HFFc6 (cell line): ENCODE measurements around the gene MRPL54. TPM values are rescaled to one million over a fixed set of nuclear protein-coding genes. Genes with fewer than 3 reads are reported as not detected.

Experiments used
- DNase-seq: peaks from one replicate; pipeline ENCODE4 v3.0.0-alpha.2; 2018
- H3K27ac Mint-ChIP-seq: 2 replicates; pipeline ENCODE4 v1.8.0; 2020; ENCODE audit warnings: mild to moderate bottlenecking, mixed read lengths
- H3K27me3 Mint-ChIP-seq: 2 replicates; pipeline ENCODE4 v1.8.0; 2021; ENCODE audit warnings: mild to moderate bottlenecking, moderate library complexity, mixed read lengths; ENCODE audit not compliant: insufficient read depth
- H3K36me3 Mint-ChIP-seq: 2 replicates; pipeline ENCODE4 v1.8.0; 2021; ENCODE audit warnings: low read depth, mixed read lengths
- H3K4me1 Mint-ChIP-seq: 2 replicates; pipeline ENCODE4 v1.8.0; 2020; ENCODE audit warnings: low read depth, mixed read lengths
- H3K4me3 Mint-ChIP-seq: 2 replicates; pipeline ENCODE4 v1.8.0; 2020; ENCODE audit warnings: mild to moderate bottlenecking, moderate library complexity, mixed read lengths
- H3K9me3 Mint-ChIP-seq: 2 replicates; pipeline ENCODE4 v1.8.0; 2020; ENCODE audit warnings: mild to moderate bottlenecking, mixed read lengths
- total RNA-seq, 6 experiments: library from RNA; stranded (reverse); fragmentation: NEBNext Ultra II Directional; extraction: Animal tissue kit (Norgen Biotek cat#: 25700); gene quantifications; 2 replicates in 1 of 6; 3 replicates in 5 of 6; pipeline ENCODE4 v1.2.3, GENCODE V29; 2021
- TF ChIP-seq, protein P1 (sequence below): fragments of 200-600 bp; sonication (generic); IDR thresholded peaks from 2 replicates; pipeline ENCODE4 v1.5.0; 2021; ENCODE audit warnings: antibody characterized with exemption, mild to moderate bottlenecking

Gene MRPL54
- total RNA-seq, 6 experiments from 2014 or later, result 69.9 to 84.3 (median 77.9) TPM

DNA sequence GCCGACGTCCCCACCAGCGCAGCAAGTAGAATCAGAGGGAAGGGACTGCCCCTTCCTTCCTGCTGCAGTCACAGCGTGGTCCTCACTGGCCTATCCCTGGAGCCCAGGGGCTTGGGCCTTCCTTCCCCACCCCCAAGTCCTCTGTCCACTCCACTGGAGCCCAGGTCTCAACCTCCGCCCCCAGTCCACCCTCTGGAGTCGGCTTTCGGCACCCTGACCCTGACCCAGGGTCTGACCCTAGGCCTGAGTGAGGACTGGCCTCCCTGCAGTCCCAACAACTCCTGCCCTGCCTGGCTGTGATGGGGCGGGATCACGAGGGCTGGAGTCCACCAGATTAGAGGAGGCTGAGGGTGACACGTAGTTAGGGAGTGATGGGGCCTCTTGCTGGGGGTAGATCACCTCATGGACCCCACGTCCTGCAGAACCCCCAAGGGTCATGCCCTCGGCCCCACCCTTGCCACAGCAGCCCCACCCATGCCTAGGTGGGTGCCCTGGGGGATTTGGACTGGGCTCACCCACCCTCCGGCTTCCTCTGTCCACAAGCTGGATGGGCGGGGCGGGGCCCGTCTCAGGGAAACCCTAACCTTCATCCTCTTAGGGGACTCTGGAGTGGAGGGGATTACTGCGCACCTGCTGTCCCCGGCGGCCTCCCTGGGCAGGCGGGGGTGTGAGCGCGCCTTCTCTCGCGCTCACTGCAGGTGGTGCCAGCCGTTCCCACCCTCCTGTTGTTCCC is 5.7 kb downstream of the MRPL54 start:
- DNase-seq, result no peak
- no peak overlapping the region for H3K27ac Mint-ChIP-seq
- TF ChIP-seq, protein P1, sequence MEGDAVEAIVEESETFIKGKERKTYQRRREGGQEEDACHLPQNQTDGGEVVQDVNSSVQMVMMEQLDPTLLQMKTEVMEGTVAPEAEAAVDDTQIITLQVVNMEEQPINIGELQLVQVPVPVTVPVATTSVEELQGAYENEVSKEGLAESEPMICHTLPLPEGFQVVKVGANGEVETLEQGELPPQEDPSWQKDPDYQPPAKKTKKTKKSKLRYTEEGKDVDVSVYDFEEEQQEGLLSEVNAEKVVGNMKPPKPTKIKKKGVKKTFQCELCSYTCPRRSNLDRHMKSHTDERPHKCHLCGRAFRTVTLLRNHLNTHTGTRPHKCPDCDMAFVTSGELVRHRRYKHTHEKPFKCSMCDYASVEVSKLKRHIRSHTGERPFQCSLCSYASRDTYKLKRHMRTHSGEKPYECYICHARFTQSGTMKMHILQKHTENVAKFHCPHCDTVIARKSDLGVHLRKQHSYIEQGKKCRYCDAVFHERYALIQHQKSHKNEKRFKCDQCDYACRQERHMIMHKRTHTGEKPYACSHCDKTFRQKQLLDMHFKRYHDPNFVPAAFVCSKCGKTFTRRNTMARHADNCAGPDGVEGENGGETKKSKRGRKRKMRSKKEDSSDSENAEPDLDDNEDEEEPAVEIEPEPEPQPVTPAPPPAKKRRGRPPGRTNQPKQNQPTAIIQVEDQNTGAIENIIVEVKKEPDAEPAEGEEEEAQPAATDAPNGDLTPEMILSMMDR, result no peak
- H3K9me3 Mint-ChIP-seq, result no peaks in the 10 kb centered on the region
- peaks cover 3% of the 10 kb centered on the region for H3K4me1 Mint-ChIP-seq
- no peak overlapping the region for H3K4me3 Mint-ChIP-seq
- H3K27me3 Mint-ChIP-seq, result no peaks in the 10 kb centered on the region; the same call in 1 of the 2 replicates
- H3K36me3 Mint-ChIP-seq, result peaks cover 6% of the 10 kb centered on the region; the same call in 1 of the 2 replicates

DNA sequence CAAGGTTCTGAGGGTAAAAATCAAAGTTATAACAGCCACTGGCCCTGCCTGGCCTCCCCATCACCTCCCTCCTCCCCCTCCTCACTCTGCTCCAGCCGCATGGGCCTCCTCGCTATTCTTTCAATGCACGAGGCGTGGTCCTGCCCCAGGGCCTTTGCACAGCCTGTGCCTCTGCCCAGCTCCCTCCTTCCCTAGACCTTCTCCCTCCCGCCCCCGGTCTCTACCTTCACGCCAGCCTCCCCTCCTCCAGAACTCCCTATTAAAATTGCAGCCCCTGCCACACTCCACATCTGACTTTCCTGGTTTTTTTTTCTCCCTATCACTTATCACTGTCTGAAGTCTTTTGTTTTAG is 6.2 kb downstream of the MRPL54 start:
- DNase-seq, result no peak
- Mint-ChIP-seq H3K4me1 (no peaks in the 10 kb centered on the region), H3K9me3 (no peaks in the 10 kb centered on the region), H3K36me3 (peaks cover 4% of the 10 kb centered on the region; the same call in 1 of the 2 replicates), H3K27ac (no peak overlapping the region), H3K4me3 (no peak overlapping the region), H3K27me3 (peaks cover 2% of the 10 kb centered on the region)
- TF ChIP-seq, protein P1, result no peak

- H3K36me3 Mint-ChIP-seq, result peaks cover 4% of the 10 kb centered on the region; the same call in 1 of the 2 replicates
- H3K27me3 Mint-ChIP-seq, result peaks cover 7% of the 10 kb centered on the region
- DNase-seq, result no peak
- no peaks in the 10 kb centered on the region for H3K4me1 Mint-ChIP-seq
- TF ChIP-seq, protein P1, result no peak
- no peak overlapping the region for H3K27ac Mint-ChIP-seq
- H3K4me3 Mint-ChIP-seq, result no peak overlapping the region
- no peaks in the 10 kb centered on the region for H3K9me3 Mint-ChIP-seq
These were observed 7.0 kb downstream of the MRPL54 start for GRCh38 chr19:3769494-3769893.

DNA sequence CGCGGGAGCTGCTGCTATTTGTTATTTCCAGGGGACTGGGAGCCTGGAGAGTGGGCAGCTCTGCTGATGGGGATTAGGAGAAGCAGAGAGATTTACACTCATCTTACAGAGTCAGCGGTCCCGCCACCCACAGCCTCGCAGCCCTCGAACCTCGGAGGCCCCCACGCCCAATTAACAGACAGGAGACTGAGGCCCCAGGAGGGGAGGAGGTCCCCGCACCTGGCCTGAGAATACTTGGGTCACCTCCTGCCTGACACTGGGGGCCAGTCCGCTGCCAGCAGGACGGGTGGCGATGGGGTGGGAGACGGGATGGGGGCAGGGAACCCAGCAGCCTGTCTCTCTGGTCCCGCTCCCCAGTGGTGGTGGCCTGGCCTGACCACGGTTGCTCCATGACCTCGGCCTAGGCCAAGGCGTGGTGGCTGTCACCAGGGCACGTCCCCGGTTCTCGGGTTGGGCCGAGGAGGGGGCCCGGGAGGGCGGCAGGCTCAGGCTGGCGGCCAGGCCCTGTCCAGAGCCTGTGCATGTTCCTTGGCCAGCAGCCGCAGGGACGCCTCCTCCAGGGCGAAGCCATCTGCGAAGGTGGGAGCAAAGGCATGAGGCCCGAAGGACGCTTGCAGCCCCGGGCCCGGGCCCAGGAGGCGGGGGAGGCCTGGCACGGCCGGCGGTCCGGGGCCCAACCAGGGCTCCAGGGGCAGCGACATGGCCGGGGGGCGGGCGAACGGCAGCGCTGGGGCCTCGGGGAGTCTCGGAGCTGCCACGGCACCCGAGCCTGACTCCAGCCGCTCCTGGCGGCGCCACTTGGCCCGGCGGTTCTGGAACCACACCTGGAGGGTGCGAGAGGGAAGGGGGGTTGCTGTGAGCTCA is 7.9 kb downstream of the MRPL54 start:
- Mint-ChIP-seq H3K4me1 (no peaks in the 10 kb centered on the region), H3K36me3 (peaks cover 4% of the 10 kb centered on the region; the same call in 1 of the 2 replicates), H3K27me3 (peaks cover 10% of the 10 kb centered on the region), H3K9me3 (no peaks in the 10 kb centered on the region), H3K4me3 (no peak overlapping the region), H3K27ac (no peak overlapping the region)
- TF ChIP-seq, protein P1, result no peak
- DNase-seq, result no peak

- Mint-ChIP-seq H3K4me3 (no peak overlapping the region), H3K27ac (no peak overlapping the region), H3K36me3 (peaks cover 4% of the 10 kb centered on the region; the same call in 1 of the 2 replicates), H3K9me3 (no peaks in the 10 kb centered on the region), H3K27me3 (peaks cover 10% of the 10 kb centered on the region), H3K4me1 (no peaks in the 10 kb centered on the region)
- DNase-seq, result no peak
- TF ChIP-seq, protein P1, result no peak
These were observed 8.8 kb downstream of the MRPL54 start for GRCh38 chr19:3771000-3771905.
